A673 (cell line): ENCODE data around the gene MDH2. TPM values are rescaled to one million over a fixed set of nuclear protein-coding genes. Genes with fewer than 3 reads are reported as not detected.

Experiments used
- BruUV-seq: library from RNA; stranded (reverse); fragments of 400-500 nt; replicated peaks from 2 replicates; lab custom pipeline; 2021; lab: Mats Ljungman, UMichigan
- CTCF ChIA-PET: fragments of 300-600 bp; sonication (Branson Sonifier 250); formaldehyde crosslinking; loops from one replicate; lab custom pipeline; 2022; ENCODE audit warnings: antibody characterized with exemption; lab: Charles Lee
- POLR2A ChIA-PET: fragments of 300-600 bp; sonication (Branson Sonifier 250); formaldehyde crosslinking; loops from one replicate; lab custom pipeline; 2022; ENCODE audit warnings: antibody characterized with exemption; ENCODE audit not compliant: low non-redundant PET; lab: Charles Lee
- DNase-seq: peaks from one replicate; pipeline ENCODE4 v3.0.0-alpha.2; 2015; ENCODE audit warnings: low spot score
- H3K27ac ChIP-seq: fragments of 200-600 bp; sonication (generic); 2 replicates; pipeline ENCODE4 v1.5.1; 2016; ENCODE audit warnings: mixed run types, low read depth, mild to moderate bottlenecking, mixed read lengths, antibody characterized with exemption, low read length; ENCODE audit not compliant: poor library complexity, severe bottlenecking
- H3K27me3 ChIP-seq: fragments of 200-600 bp; sonication (generic); replicated peaks from 2 replicates; pipeline ENCODE4 v1.6.1; 2017; ENCODE audit warnings: mixed run types, low read depth, mild to moderate bottlenecking, mixed read lengths, antibody characterized with exemption, low read length; ENCODE audit not compliant: insufficient read depth, poor library complexity
- H3K36me3 ChIP-seq: fragments of 200-600 bp; sonication (generic); 2 replicates; pipeline ENCODE4 v1.6.1; 2016; ENCODE audit warnings: mixed run types, mild to moderate bottlenecking, mixed read lengths, antibody characterized with exemption, low read length; ENCODE audit not compliant: insufficient read depth, poor library complexity, severe bottlenecking
- H3K4me1 ChIP-seq: fragments of 200-600 bp; sonication (generic); 2 replicates; pipeline ENCODE4 v1.6.1; 2017; ENCODE audit warnings: mixed run types, mild to moderate bottlenecking, mixed read lengths, antibody characterized with exemption, low read length; ENCODE audit not compliant: insufficient read depth, poor library complexity, severe bottlenecking
- H3K4me3 ChIP-seq: fragments of 200-600 bp; sonication (generic); 2 replicates; pipeline ENCODE4 v1.5.1; 2016; ENCODE audit warnings: low read depth, mixed run types, mild to moderate bottlenecking, mixed read lengths, low read length; ENCODE audit not compliant: poor library complexity, severe bottlenecking
- H3K9me3 ChIP-seq: fragments of 200-600 bp; sonication (generic); 2 replicates; pipeline ENCODE4 v1.6.1; 2016; ENCODE audit warnings: mixed run types, low read depth, mild to moderate bottlenecking, mixed read lengths, antibody characterized with exemption, low read length; ENCODE audit not compliant: poor library complexity, severe bottlenecking
- CTCF ChIP-seq: fragments of 300-800, 200-600 bp; sonication (generic); conservative IDR thresholded peaks from 2 replicates; pipeline ENCODE4 v1.5.1; 2017; ENCODE audit warnings: low read depth, mild to moderate bottlenecking, antibody characterized with exemption, low read length, moderate library complexity, mixed read lengths
- EZH2 ChIP-seq: fragments of 200-600 bp; sonication (generic); IDR thresholded peaks from 2 replicates; pipeline ENCODE4 v1.6.1; 2017; ENCODE audit warnings: borderline replicate concordance, low read depth, mild to moderate bottlenecking, mixed read lengths, antibody characterized with exemption, low read length; ENCODE audit not compliant: poor library complexity, severe bottlenecking
- intact Hi-C: fragments of 100-400 bp; cut with micrococcal nuclease; formaldehyde crosslinking; loops from one replicate; pipeline ENCODE4 v1.10.0; 2022; ENCODE audit not compliant: unreplicated experiment
- total RNA-seq: library from RNA; stranded (reverse); gene quantifications from 2 replicates; pipeline ENCODE4 v1.2.3, GENCODE V29; 2021

The MDH2 gene
- total RNA-seq, 1 experiment from 2014 or later = 316 TPM

- no TSS peak for BruUV-seq
- ChIA-PET POLR2A (no interaction called here), CTCF (no interaction called here)
- no peaks in the 10 kb centered on the region for H3K27me3 ChIP-seq
- intact Hi-C loops = no loop called here
- TF ChIP-seq EZH2 (no peak), CTCF (no peak)
- no peak for DNase-seq
- H3K9me3 ChIP-seq = no peaks in the 10 kb centered on the region
- H3K4me3 ChIP-seq = no peak overlapping the region
- H3K4me1 ChIP-seq = no peaks in the 10 kb centered on the region
- H3K36me3 ChIP-seq = no peaks in the 10 kb centered on the region
- no peak overlapping the region for H3K27ac ChIP-seq
Observed at GRCh38 chr7:76031964-76032363, 15.9 kb upstream of the MDH2 start.

GRCh38 chr7:76037310-76037709 lies 10.6 kb upstream of the MDH2 start:
- BruUV-seq = no TSS peak
- no peaks in the 10 kb centered on the region for H3K36me3 ChIP-seq
- ChIA-PET POLR2A (no interaction called here), CTCF (no interaction called here)
- no peak overlapping the region for H3K27ac ChIP-seq
- H3K9me3 ChIP-seq = no peaks in the 10 kb centered on the region
- DNase-seq = no peak
- no peak overlapping the region for H3K4me3 ChIP-seq
- intact Hi-C loops = no loop called here
- TF ChIP-seq EZH2 (no peak), CTCF (no peak)
- H3K27me3 ChIP-seq = no peaks in the 10 kb centered on the region
- no peaks in the 10 kb centered on the region for H3K4me1 ChIP-seq

GRCh38 chr7:76040126-76040525 lies 7.8 kb upstream of the MDH2 start:
- no TSS peak for BruUV-seq
- H3K9me3 ChIP-seq = no peaks in the 10 kb centered on the region
- CTCF ChIA-PET = no interaction called here
- DNase-seq = no peak
- H3K4me3 ChIP-seq = no peak overlapping the region
- no peaks in the 10 kb centered on the region for H3K36me3 ChIP-seq
- no peak overlapping the region for H3K27ac ChIP-seq
- H3K4me1 ChIP-seq = no peaks in the 10 kb centered on the region
- intact Hi-C loops = no loop called here
- H3K27me3 ChIP-seq = no peaks in the 10 kb centered on the region
- POLR2A ChIA-PET = no interaction called here
- TF ChIP-seq CTCF (no peak), EZH2 (no peak)
